Endothelial cell of umbilical vein (primary cell): ENCODE results near the gene PLEKHA5. TPM values are rescaled to one million over a fixed set of nuclear protein-coding genes. Genes with fewer than 3 reads are reported as not detected.
A peak's percentile ranks its signal among the peaks of the same experiment; 100 is the strongest.

Experiments
- BruUV-seq: library from RNA; stranded (reverse); fragments of 400-500 nt; replicated peaks from 2 replicates; lab custom pipeline; 2021; lab: Mats Ljungman, UMichigan
- CTCF ChIA-PET: fragments of 300-600, 350-600 bp; sonication (Branson Sonifier 250); formaldehyde crosslinking; loops from one replicate; lab custom pipeline; 2021; ENCODE audit warnings: antibody characterized with exemption, inconsistent platforms; lab: Charles Lee
- POLR2A ChIA-PET: fragments of 300-600, 350-600 bp; sonication (Branson Sonifier 250); formaldehyde crosslinking; loops from one replicate; lab custom pipeline; 2021; ENCODE audit warnings: antibody characterized with exemption, inconsistent platforms; lab: Charles Lee
- DNase-seq: peaks from one replicate; pipeline ENCODE4 v3.0.0-alpha.2; 2011; ENCODE audit warnings: low read depth, low spot score
- FAIRE-seq: peaks from 2 replicates; lab custom pipeline; 2011; peaks lifted over from hg19 to GRCh38; lab: Jason Lieb, UNC
- H2AFZ ChIP-seq: 2 replicates; pipeline ENCODE4 v1.6.0; 2012; ENCODE audit warnings: low read depth, low read length, control low read depth, inconsistent platforms
- H3K27ac ChIP-seq: 2 replicates; pipeline ENCODE4 v1.5.1; 2011; ENCODE audit warnings: low read depth, mild to moderate bottlenecking, control low read depth, low read length, moderate library complexity; ENCODE audit not compliant: insufficient read depth
- H3K27me3 ChIP-seq, 2 experiments: 2 replicates each; pipeline versions ENCODE4 v1.6.0 to v1.6.1; 2011; ENCODE audit warnings: low read length in 2 of 2, mixed read lengths in 1 of 2; ENCODE audit not compliant: control insufficient read depth in 2 of 2, insufficient read depth in 2 of 2
- H3K36me3 ChIP-seq, 2 experiments: 2 replicates in 1 of 2; 3 replicates in 1 of 2; pipeline ENCODE4 v1.5.1; 2011; ENCODE audit warnings: low read length in 2 of 2, mild to moderate bottlenecking in 1 of 2, moderate library complexity in 1 of 2; ENCODE audit not compliant: control insufficient read depth in 2 of 2, insufficient read depth in 2 of 2; ENCODE audit errors: extremely low read depth in 1 of 2
- H3K4me1 ChIP-seq: 3 replicates; pipeline ENCODE4 v1.5.1; 2011; ENCODE audit warnings: mild to moderate bottlenecking, low read length; ENCODE audit not compliant: control insufficient read depth, insufficient read depth; ENCODE audit errors: extremely low read depth
- H3K4me2 ChIP-seq: 2 replicates; pipeline ENCODE4 v1.6.1; 2011; ENCODE audit warnings: low read length, control low read depth, mixed read lengths; ENCODE audit not compliant: insufficient read depth
- H3K4me3 ChIP-seq, 3 experiments: fragments of 200-600 bp in 1 of 3; sonication (generic), shearing (Covaris generic) in 1 of 3; replicated peaks in 1 of 3; 2 replicates each; pipeline ENCODE4 v1.5.1; 2011 to 2016; ENCODE audit warnings: control low read depth in 3 of 3, low read length in 3 of 3, mild to moderate bottlenecking in 2 of 3, inconsistent platforms in 1 of 3, low read depth in 1 of 3, moderate library complexity in 1 of 3; ENCODE audit not compliant: insufficient read depth in 1 of 3
- H3K79me2 ChIP-seq: 2 replicates; pipeline ENCODE4 v1.6.0; 2012; ENCODE audit warnings: low read length, inconsistent platforms; ENCODE audit not compliant: control insufficient read depth, insufficient read depth
- H3K9ac ChIP-seq: replicated peaks from 2 replicates; pipeline ENCODE3; 2011; ENCODE audit warnings: low read length, control low read depth; ENCODE audit not compliant: insufficient read depth; ENCODE audit errors: extremely low read depth
- H3K9me1 ChIP-seq: replicated peaks from 3 replicates; pipeline ENCODE4 v1.6.0; 2011; ENCODE audit warnings: mild to moderate bottlenecking, low read length; ENCODE audit not compliant: control insufficient read depth, insufficient read depth; ENCODE audit errors: extremely low read depth
- H3K9me3 ChIP-seq: replicated peaks from 2 replicates; pipeline ENCODE4 v1.5.1; 2012; ENCODE audit warnings: low read length, inconsistent platforms; ENCODE audit not compliant: control insufficient read depth, insufficient read depth
- H4K20me1 ChIP-seq: replicated peaks from 2 replicates; pipeline ENCODE3; 2011; ENCODE audit warnings: mild to moderate bottlenecking, low read length; ENCODE audit not compliant: control insufficient read depth, insufficient read depth; ENCODE audit errors: extremely low read depth
- CTCF ChIP-seq, 2 donors: IDR thresholded peaks; 1 replicate in 1 of 2; 2 replicates in 1 of 2; pipeline ENCODE4 v1.5.1; 2011; ENCODE audit warnings: low read length in 2 of 2, mild to moderate bottlenecking in 2 of 2, moderate library complexity in 2 of 2, control low read depth in 1 of 2, inconsistent platforms in 1 of 2, low read depth in 1 of 2; ENCODE audit not compliant: insufficient read depth in 1 of 2; ENCODE audit errors: extremely low read depth in 1 of 2
- EZH2 ChIP-seq: IDR thresholded peaks from 2 replicates; pipeline ENCODE4 v1.6.1; 2012; ENCODE audit warnings: borderline replicate concordance, low read depth, mild to moderate bottlenecking, moderate library complexity, low read length, inconsistent platforms; ENCODE audit not compliant: severe bottlenecking
- GATA2 ChIP-seq: IDR thresholded peaks from 2 replicates; pipeline ENCODE4 v1.7.0; 2011; ENCODE audit warnings: low read depth, mild to moderate bottlenecking, moderate library complexity, mixed read lengths, low read length; ENCODE audit not compliant: insufficient read length, insufficient read depth
- JUN ChIP-seq: IDR thresholded peaks from 2 replicates; pipeline ENCODE4 v1.6.1; 2011; ENCODE audit warnings: borderline replicate concordance, low read depth; ENCODE audit not compliant: insufficient read length, insufficient read depth
- MYC ChIP-seq: IDR thresholded peaks from one replicate; pipeline ENCODE4 v1.6.1; 2011; ENCODE audit warnings: mild to moderate bottlenecking, low read depth, low read length
- POLR2A ChIP-seq: IDR thresholded peaks from 2 replicates; pipeline ENCODE4 v1.6.1; 2012; ENCODE audit warnings: low read depth, mild to moderate bottlenecking, control low read depth, low read length
- POLR2AphosphoS5 ChIP-seq: IDR thresholded peaks from 2 replicates; pipeline ENCODE4 v1.6.1; 2012; ENCODE audit warnings: low read depth, mild to moderate bottlenecking, control low read depth, low read length, moderate library complexity; ENCODE audit not compliant: insufficient read depth
- dilution Hi-C: fragments of 300-500 bp; cut with MboI; formaldehyde crosslinking; loops from one replicate; pipeline ENCODE4 v1.15.0; 2019; ENCODE audit warnings: low sequenced_read_pairs; ENCODE audit not compliant: extremely low pct_ligation_motif_present
- intact Hi-C: fragments of 100-400 bp; cut with micrococcal nuclease; formaldehyde crosslinking; loops from one replicate; pipeline ENCODE4 v1.10.0; 2022
- polyA plus RNA-seq, 4 experiments: library from polyadenylated mRNA; depleted of rRNA in 3 of 4; stranded (reverse) in 3 of 4; unstranded in 1 of 4; fragments of >200 nt; gene quantifications; 2 replicates each; pipeline versions ENCODE4 v1.2.1 to v1.2.3, GENCODE V29; 2011 to 2012; ENCODE audit warnings: missing spikeins in 1 of 4
- total RNA-seq: library from RNA; stranded (reverse); gene quantifications from 2 replicates; pipeline ENCODE4 v1.2.3, GENCODE V29; 2021

PLEKHA5 gene
- total and polyA plus RNA-seq, 2 donors (not counting 3 experiments of a cell fraction or from before 2014, with no cell fraction given): 2.5 to 12.7 TPM

- no peaks in the 10 kb centered on the region for H3K9me1 ChIP-seq
- peak; percentile 76 for DNase-seq
- H3K4me3 ChIP-seq: no peak overlapping the region
- H3K36me3 ChIP-seq: no peaks in the 10 kb centered on the region
- H3K4me1 ChIP-seq: peaks cover 13% of the 10 kb centered on the region
- H3K4me2 ChIP-seq: peak overlapping the region; percentile 62
- no peak for TF ChIP-seq EZH2
- H3K9ac ChIP-seq: no peak overlapping the region
- no peak overlapping the region for H2AFZ ChIP-seq
- H3K79me2 ChIP-seq: no peaks in the 10 kb centered on the region
- ChIA-PET CTCF (interaction anchor here (0.7 to 1.0 kb wide), 4 partner anchors 13 to 1257 kb away, joined by 3 read pairs; no protein-coding TSS in a partner anchor), POLR2A (no interaction called here)
- no TSS peak for BruUV-seq
- FAIRE-seq: peak; percentile 58
- dilution Hi-C loops (no loop called here), intact Hi-C loops (no loop called here)
- no peaks in the 10 kb centered on the region for H3K27me3 ChIP-seq
- H4K20me1 ChIP-seq: no peaks in the 10 kb centered on the region
- H3K27ac ChIP-seq: no peak overlapping the region
- H3K9me3 ChIP-seq: no peaks in the 10 kb centered on the region
Observed at GRCh38 chr12:19155981-19156734, 26.6 kb downstream of the PLEKHA5 start.

DNA sequence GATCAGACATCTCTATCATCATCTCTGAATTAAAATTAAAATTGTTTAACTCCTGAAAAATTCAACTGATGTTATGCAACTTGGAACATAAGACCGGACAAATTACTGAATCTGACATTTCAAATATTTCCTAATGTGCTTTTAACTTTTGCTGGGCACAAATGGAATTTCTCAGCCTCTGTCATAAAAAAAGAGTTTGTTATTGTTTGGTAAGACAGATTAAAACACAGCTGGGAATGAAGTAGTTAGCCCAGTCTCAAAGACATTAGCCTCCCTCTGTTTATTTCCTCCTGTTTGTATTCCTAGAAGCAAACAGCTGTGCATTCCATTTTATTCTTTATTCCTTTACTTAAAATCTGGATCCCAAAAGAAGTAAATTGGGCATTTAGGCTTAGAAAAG, 29.4 kb downstream of the PLEKHA5 start:
- Histone ChIP-seq H3K27ac (no peak overlapping the region), H3K4me1 (peaks cover 13% of the 10 kb centered on the region), H3K4me2 (no peak overlapping the region), H3K36me3 (no peaks in the 10 kb centered on the region), H3K9me1 (no peaks in the 10 kb centered on the region), H3K9me3 (no peaks in the 10 kb centered on the region), H4K20me1 (no peaks in the 10 kb centered on the region), H3K79me2 (no peaks in the 10 kb centered on the region), H3K4me3 (no peak overlapping the region), H3K27me3 (no peaks in the 10 kb centered on the region), H2AFZ (no peak overlapping the region), H3K9ac (no peak overlapping the region)
- intact Hi-C loops: no loop called here
- DNase-seq: no peak
- dilution Hi-C loops: no loop called here
- ChIA-PET CTCF (interaction anchor here (1.8 kb wide), 1 partner anchor 27 kb away, joined by 7 read pairs; no protein-coding TSS in a partner anchor), POLR2A (no interaction called here)
- FAIRE-seq: no peak
- BruUV-seq: no TSS peak
- no peak for TF ChIP-seq GATA2
- no peak for TF ChIP-seq MYC
- no peak for TF ChIP-seq POLR2AphosphoS5
- TF ChIP-seq JUN: no peak
- TF ChIP-seq CTCF (IDR thresholded peaks at IDR 0.05; ENCODE audit: extremely low read depth in 1 of 2, insufficient read depth in 1 of 2, low read depth in 1 of 2, low read length in 2 of 2): no peak
- no peak for TF ChIP-seq EZH2
- no peak for TF ChIP-seq POLR2A
